GM19035 (cell line): ENCODE results near the gene EPB41L4B.

Experiments
- ATAC-seq: cut with Tn5 transposase; IDR thresholded peaks from one replicate; pipeline ENCODE4 v1.9.1; 2021; ENCODE audit not compliant: unreplicated experiment

EPB41L4B gene

DNA sequence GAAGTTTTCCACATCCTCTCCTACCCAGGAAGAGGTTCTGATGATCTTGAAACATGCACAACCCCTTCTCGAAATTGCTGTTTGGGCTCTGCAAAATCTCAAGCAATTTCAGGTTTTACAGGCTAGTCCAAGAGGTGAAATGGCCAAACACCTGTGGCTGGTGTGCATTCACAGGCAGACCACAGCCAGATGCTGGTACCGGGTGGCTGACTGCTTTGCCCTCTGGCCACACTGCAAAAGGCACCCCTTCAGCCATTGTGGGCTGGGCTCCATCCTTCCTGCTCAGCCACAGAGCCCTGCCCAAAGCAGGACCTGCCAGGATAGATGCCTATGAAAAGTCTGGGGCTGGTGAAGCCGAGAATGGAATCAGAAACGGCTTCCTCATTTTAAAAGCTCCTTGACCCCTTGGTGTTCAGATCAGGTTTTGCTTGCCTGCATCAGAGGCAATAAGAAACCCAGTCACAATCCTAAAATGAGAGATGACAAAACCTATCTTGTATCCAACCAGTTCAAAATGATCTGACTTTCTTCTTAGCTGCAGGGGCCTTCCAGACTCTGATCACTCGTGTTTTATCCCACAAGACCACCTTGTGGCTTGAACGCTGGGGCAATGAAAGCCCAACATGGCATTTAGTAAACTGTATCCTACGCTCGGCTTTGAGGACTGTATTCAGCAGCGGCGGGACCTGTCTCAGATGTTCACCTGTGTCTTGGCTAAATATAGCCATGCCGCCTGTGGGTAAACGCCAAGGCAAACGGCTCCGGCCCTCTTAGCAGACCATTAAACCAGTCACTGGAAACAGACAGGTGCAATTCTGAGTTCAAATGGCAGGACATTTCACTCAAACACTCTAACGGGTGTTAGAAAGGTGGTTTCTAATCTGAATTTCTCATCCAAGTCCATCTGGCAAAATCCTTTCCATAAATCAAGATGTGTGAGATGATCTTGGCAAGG lies 49.6 kb downstream of the EPB41L4B start:
- ATAC-seq, result no peak

DNA sequence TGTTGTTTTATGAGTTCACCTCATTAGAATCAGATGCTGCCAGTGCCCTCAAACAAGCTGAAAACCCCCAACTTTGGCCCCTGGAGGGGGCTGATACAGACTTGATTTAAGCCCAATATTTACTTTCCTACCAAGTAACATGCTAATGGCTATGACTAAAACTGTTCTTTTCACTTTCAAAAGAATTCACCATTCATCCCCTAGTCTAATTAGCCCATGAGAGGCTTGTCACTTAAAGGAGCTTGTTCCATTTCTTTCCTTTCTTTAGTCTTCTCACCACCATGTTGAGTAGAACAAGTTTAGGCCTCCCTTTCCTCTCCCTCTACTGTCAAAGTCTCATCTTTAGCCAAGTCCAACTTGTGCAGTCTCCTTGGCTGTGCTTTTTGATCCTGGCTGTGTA lies 50.4 kb downstream of the EPB41L4B start:
- ATAC-seq, result no peak

DNA sequence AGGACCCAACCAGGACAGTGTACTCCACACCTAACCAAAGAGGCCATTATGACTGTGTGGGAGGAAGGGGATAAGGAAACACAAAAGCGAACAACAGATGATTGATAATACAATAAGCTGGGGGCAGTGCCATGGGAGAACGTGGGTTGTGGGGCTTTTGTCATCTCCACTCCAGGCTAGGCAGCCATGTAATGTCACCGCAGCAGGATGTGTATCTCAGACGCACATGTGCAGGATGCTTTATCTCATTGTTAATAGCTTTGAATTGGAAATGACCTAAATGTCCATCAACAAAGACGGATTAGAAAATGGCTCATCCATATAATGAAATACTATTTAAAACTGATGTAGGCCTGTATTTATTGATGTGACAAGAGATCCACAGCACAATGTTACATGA lies 51.0 kb downstream of the EPB41L4B start:
- no peak for ATAC-seq

DNA sequence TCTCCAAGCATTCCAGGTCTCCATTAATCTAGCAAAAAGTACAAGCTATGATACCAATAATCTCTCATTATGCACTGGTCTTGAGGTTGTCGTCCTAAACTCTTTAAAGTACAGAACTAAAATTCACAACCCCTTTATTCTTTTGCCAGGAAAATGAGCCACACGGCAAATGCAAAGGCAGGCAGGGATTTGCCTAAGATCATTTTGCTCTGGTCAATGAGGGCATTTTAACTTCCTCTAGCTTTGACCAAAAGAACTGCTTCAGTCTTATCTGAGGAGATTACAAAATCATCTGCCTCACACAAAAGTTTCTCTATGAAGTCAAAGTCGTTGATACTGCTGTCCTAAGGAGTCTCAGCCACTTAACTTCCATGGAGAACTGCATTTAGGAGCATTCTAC lies 51.8 kb downstream of the EPB41L4B start:
- no peak for ATAC-seq

DNA sequence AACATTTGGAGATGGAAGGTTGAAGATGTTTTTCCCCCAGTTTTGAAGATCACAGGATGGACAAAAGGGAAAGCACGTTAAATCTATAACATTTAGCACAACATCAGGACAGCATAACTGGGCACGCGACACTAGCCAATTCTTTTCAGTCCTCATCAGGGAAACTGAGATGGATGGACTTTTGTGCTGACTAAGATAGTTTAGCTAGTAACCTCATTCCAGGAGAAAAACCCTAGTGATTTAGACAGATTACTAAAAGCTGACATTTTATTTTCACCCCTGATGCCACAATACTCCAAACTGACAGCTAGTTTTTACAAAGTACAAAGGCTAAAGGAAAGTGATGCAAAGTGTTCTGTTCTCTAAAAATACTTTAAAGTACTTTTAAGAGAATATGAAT lies 53.3 kb downstream of the EPB41L4B start:
- no peak for ATAC-seq

DNA sequence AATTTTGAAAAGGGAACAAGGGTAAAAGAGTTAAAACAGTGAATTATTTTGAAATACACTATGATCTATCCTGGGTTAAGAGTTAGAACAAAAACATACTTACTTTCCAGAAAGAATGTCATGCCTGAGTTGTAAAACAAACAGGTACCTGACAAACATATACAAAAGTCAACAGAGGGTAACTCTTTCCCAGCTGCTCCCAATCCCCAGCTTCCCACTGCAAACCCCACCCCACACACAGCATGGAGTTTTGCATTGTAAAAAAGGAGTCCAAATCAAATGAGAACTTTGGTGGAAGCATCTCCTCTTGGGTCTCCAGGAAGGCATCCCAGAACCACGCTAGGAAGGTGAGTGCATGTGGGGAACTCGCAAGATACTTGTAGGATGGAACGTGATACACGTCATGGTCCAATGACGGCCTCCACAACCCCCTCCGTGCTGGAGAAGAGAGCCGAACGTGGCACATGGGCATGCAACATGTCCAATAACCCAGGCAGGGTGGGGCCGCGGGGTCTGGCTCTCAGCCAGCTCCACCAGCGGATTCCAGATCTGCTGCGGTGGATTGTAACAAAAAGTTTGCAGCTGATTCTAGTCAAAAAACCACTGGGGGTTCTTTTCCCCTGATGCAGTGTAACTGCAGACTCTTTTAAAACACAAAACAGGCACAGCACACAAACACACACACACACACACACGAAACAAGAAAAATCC lies 55.8 kb downstream of the EPB41L4B start:
- ATAC-seq, result no peak

DNA sequence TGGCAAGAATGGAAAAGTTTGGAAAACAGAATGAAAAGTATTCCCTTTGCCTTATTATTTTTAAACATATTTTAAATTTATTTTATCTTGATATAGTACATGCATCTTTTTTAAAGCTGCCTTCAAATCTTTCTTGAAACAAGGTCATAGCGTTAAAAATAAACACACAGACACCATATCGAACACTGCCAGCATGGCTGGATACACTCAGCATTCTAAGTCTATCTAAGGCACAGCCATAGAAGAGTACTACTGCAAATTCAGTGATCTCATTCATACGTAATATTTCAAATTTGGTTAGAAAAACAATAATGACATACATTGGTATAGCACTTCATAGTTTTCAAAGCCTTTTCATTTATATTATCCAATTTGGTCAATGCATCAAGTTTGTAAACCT lies 57.5 kb downstream of the EPB41L4B start:
- ATAC-seq, result no peak

DNA sequence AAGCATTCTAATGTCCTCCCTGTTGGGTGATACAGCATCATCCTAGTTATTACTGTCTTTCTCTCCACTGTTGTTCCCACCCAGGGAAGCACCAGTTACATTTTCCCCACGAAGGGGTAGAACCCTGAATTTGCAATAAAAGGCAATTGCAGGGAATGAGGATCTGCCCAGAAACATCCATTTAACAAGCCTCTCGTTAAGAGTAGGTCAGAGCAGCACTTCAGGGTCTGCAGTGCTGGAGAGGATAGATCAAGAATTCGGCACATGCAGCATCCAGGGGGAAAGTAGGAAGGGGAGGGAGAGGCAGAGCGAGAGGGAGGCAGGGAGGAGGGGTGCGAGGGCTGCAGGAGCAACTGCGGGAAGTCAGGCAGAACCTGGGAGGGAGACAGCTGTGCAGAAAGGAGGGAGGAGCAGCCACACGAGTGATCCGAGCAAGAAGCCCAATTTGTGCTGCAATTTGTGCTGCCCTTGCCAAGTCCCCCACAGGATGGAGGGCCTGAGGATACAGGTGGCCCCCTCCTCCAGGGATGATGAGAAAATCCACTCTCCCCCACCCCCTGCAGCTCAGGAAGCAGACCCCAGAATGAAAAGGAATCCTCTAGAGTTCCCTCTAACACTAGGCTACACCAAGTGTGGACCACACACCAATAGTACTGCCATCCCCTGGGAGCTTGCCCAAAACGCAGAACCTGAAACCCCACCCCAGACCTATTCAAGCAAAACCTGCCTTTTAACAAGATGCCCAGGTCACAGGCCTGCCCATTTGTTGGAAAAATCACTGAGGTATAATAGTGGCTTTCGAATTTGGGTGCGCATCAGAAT lies 62.2 kb downstream of the EPB41L4B start:
- no peak for ATAC-seq

DNA sequence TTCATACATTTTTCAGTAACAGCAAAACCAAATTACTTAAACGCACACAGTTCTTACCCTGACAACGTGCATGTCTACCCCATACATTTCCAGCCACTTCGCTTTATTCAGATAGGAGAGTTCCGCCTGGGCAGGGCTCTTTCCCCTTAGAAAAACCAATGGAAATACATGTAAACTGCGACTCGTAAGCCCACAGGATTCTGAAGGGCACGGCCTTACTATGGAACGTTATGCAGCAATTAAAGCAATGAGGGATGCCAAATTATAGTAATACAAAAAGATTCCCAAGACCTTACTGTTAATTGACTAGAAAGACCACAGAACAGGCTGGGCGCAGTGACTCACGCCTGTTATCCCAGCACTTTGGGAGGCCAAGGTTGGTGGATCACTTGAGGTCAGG lies 64.5 kb downstream of the EPB41L4B start:
- ATAC-seq, result no peak

DNA sequence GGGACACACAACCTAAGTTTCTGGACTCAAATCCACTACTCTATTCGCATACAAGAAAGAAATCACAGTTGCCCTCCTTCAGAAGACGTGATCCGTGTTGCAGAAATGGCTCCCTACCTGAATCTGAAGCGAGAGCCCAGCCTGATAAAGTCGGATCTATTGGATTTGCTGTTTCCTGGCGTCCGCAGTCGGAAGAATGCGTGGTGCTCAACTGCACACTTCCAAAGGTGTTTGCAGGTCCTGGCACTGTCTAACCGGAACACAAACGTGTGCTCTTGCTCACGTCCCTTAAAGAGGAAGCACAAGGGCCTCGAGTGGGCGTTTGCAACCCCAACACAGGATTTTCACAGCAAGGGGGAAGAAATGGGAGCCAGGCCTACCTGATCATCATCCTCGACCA lies 65.5 kb downstream of the EPB41L4B start:
- ATAC-seq, result no peak

DNA sequence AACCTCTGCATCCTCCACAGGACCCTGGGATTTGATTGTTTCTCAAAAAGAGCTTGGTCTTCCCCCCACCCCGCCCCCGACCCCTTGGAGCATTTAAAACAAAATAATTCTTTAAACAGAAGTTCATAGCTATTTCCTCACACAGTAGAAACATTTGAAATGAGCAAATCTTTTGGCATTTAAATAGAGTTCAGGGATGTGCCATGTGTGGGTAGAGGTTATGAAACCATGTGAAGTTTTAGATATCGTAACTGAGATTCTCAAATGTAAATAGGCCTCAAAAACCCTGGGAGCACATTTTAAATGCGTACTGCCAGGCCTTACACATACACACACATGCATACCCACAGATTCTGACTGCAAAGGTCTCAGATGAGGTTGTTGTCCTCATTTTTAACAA lies 66.5 kb downstream of the EPB41L4B start:
- no peak for ATAC-seq

DNA sequence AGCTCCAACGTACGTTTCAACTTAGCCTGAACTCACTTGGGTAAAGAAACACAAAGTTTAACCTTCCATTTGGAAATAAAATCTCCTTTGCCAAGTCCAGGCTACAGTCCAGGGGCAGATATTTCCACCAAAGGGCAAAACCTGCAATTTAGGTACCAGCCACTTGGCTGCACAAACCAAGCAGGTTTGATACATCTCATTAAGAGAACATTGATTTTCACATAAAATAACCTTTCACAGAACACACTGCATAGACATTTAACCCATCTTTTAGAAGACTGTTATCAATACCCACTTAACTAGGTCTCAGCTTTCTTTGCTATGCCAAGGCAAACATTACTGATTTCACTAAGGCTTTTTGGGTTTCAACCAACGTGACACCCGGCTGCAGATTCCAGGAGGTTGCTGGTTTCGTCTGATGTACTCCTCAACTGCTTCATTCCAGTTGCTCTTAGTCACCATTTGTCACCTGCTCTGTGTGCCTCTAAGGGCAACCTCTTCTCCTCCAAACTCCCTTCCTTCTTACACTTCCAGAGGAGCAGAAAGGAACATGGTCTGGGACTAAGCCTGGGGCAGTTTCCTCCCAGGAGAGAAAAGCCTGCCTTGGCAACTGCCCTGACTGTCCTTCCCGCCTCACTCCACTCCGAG lies 67.1 kb downstream of the EPB41L4B start:
- ATAC-seq, result no peak

DNA sequence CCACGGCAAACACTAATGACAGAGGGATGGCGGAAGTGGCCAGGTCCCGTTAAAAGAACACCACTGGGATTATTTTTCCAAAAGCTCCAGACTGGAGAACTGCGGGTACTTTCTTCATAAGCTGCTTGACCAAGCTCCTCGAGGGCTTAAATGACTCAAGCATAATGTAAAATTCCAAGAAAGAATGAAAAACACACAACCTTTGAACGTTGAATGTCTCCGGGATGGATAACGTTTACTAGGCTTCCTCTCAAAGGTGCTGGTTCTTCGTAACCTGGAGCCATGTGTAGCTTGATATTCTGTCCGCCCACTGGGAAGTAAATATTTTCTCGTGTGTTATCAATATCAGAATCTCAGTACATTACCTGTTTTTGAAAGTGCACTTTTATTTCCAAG lies 67.6 kb downstream of the EPB41L4B start:
- no peak for ATAC-seq

DNA sequence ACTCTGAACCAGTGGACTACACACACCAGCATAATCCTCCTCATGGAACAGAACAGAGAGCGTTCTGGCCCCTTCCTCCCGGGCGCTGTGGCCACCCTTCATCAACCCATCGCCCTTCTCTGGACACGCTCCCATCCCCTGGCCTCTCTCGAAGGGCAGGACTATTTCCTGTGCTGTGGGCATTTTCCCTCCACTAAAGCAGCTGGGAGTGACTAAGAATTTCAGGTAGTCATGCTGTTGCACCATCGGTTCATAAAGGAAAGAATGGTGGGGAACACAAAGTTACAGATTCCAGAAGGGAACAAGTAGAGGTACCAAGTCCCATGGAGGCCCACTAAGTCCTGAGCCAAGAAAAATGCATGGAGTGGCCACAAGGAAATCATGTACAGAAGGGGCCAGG lies 68.6 kb downstream of the EPB41L4B start:
- no peak for ATAC-seq

DNA sequence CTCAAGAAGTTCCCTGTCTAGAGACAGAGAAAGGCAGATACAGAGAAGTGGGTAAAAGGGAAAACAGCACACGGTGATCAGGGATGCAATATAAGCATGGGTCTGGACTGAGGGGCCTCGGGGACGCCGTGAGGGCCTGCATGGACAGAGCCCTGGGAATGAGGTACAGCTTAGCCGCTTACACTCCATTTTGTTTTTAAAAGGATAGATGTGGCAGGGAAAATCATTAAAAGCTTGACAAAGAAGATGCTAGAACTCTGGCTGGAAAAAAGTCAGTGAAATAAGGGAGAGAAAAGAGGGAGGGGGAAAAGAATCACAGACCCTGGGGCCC lies 69.1 kb downstream of the EPB41L4B start:
- no peak for ATAC-seq

DNA sequence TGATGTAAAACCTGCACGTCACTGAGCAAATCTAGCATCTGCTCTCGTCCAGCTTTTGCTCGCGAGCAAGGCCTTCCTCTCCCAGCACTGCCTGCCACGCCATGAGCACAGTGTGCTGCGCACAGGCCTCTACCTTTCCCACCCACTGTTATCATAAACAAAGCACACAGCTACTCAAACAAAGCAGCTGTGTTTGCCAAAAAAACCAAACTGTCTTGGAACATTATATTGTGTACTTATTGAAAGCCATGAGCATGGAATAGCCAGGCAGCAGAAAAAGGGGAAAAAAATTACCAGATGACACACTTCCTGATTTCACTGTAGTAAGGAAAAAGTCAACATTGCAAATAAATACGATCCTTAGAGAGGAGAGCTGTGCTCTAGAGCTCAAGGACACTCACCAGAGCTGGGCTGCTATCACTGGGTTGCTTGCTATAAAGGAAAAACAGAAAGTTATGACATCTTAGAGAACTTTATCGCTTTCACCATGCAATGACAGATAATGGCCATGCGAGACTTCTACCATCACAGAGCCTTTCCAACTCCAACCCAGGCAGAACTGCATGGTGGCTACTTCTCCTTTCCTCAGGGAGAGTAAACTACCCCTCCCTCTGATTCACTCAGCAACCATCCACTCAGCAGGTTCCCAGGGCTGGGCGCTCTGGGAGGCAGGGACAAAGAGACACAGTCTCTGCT lies 69.6 kb downstream of the EPB41L4B start:
- ATAC-seq, result no peak

DNA sequence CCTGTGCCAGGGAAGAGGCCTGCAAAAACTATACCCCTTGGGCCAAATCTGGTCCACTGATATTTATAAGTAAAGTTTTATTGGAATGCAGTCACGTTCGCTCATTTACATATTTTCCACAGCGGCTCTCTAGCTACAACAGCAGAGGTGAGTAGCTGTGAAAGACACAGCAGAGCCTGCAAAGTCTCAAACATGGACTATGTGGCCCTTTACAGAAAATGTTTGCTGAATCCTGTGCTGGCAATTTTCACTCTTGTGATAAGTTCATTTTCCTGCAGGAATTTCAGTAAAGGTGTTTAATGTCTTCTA lies 70.1 kb downstream of the EPB41L4B start:
- no peak for ATAC-seq

DNA sequence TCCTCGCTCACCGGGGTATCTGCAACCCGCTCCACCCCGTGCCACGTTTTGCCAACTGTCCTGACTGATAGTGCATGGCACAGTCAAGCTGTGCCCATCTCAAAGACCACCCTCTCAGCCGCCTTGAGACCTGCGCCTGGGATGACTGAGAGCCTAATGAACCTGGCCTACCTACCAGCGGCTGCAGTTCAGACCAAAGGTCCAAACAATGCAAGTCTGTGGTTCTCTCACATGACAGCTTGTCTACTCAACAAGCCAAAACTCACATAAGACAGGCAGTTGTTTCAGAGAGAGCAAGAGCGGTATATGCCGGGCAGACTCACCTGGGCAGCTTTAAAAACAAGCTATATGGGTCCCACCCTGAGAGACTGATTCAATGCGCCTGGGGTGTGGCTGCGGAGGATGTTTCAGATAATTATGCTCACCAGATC lies 70.5 kb downstream of the EPB41L4B start:
- ATAC-seq, result no peak

DNA sequence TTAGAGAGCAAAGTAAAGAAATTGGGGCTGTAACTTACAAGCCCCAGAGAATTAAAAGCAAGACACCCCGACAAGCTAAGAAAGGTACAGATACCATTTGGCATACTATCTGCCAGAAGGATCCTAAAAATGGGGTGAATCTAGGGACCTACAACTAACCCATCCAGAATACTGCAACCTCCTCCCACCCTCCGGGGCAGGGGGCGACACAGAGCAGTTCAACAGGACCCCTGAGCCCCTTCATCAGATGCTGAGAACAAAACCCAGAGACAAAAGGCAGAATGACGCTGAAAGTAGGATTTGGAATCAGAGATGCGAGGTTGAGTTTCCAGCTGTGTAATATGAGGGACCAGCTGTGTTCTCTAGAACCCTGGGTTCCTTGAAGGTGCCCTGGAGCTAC lies 71.2 kb downstream of the EPB41L4B start:
- ATAC-seq, result no peak

DNA sequence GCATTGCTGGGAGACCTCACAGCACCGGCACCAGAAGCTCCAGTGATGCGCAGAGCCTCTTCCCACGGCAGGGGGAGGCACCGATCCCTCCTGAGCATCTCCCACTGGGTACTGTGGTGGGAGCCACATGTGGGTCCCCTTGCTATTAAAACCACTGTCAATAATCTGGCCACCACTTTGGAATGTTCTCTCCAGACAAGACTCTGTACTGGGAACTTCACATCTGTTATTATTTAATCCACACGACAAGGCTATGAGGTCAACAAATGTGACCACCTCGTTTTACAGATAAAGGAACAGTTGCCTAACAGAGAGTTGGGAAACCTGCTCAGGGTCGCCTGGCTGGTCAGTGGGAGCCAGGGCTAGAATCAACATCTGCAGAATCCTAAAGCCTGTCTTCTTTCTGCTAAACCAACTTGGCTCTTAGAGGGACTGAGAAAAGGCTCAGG lies 72.7 kb downstream of the EPB41L4B start:
- no peak for ATAC-seq

DNA sequence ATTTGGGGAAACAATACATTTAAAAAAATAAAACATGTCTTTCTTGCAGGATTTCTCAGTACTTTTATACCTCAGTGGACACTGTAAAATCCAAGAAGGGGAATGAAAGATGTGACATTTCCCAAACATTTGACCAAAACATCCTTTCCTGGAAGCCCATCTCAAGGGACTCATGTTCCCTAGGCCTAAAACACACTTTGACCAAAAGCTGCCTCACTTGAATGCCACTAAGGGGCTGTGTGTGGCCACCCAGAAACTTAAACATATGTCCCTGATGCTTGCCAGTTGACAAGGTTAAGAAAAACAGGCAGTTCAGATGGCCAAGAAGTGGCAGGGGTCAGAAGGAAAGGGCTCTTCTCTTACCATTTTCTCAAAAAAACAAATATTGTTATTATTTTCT lies 73.6 kb downstream of the EPB41L4B start:
- ATAC-seq, result no peak
